Measurements from ENCODE around the gene EIF3A. TPM values are rescaled to one million over a fixed set of nuclear protein-coding genes. Genes with fewer than 3 reads are reported as not detected.

Gene EIF3A
- total and polyA plus RNA-seq, 7 experiments from 2014 or later, result 40.5 to 137 (median 90.9) TPM

GRCh38 chr10:119061352-119061751 is 19.3 kb downstream of the EIF3A start:
- Mint-ChIP-seq H3K9me3 (no peaks in the 10 kb centered on the region), H3K36me3 (peaks cover 21 to 65% (median 48%) of the 10 kb centered on the region in 5 donors), H3K4me1 (peaks cover 6 to 24% (median 10%) of the 10 kb centered on the region in 7 donors), H3K27ac (peak overlapping the region in 4 of 9 donors; percentile 18 to 52 (median 32)), H3K27me3 (no peaks in the 10 kb centered on the region), H3K4me3 (no peak overlapping the region)
- Histone ChIP-seq H3K4me1 (ENCODE audit: control insufficient read depth in 2 of 2, insufficient read depth in 2 of 2, low read length in 2 of 2) (no peaks in the 10 kb centered on the region), H3K36me3 (ENCODE audit: control insufficient read depth in 2 of 3, insufficient read depth in 3 of 3, low read length in 3 of 3) (peaks cover 43 to 92% (median 58%) of the 10 kb centered on the region in 3 experiments), H3K4me3 (ENCODE audit: low read length) (no peak overlapping the region), H3K27ac (ENCODE audit: low read depth, low read length) (no peak overlapping the region), H3K27me3 (ENCODE audit: control insufficient read depth in 2 of 2, insufficient read depth in 2 of 2, low read length in 2 of 2) (no peaks in the 10 kb centered on the region), H3K9me3 (ENCODE audit: control insufficient read depth in 2 of 3, low read length in 3 of 3) (no peaks in the 10 kb centered on the region)
- ATAC-seq (no peak), DNase-seq (no peak)
- ChIA-PET POLR2A (no interaction called here), CTCF (no interaction called here)
- intact Hi-C loops (cut with micrococcal nuclease), result loop anchor here in 1 of 2 donors (5.0 kb wide), 1 partner anchor 771 kb away; no protein-coding TSS in a partner anchor

GRCh38 chr10:119060107-119060506 is 20.5 kb downstream of the EIF3A start:
- ATAC-seq (no peak), DNase-seq (no peak)
- Mint-ChIP-seq H3K4me3 (no peak overlapping the region), H3K4me1 (peaks cover 5 to 24% (median 10%) of the 10 kb centered on the region in 7 donors), H3K9me3 (no peaks in the 10 kb centered on the region), H3K27ac (peak overlapping the region in 1 of 9 donors; percentile 22), H3K27me3 (no peaks in the 10 kb centered on the region), H3K36me3 (peaks cover 16 to 62% (median 45%) of the 10 kb centered on the region in 5 donors)
- ChIA-PET POLR2A (no interaction called here), CTCF (no interaction called here)
- Histone ChIP-seq H3K27ac (ENCODE audit: low read depth, low read length) (no peak overlapping the region), H3K27me3 (ENCODE audit: control insufficient read depth in 2 of 2, insufficient read depth in 2 of 2, low read length in 2 of 2) (no peaks in the 10 kb centered on the region), H3K4me3 (ENCODE audit: low read length) (no peak overlapping the region), H3K36me3 (ENCODE audit: control insufficient read depth in 2 of 3, insufficient read depth in 3 of 3, low read length in 3 of 3) (peaks cover 38 to 89% (median 62%) of the 10 kb centered on the region in 3 experiments), H3K4me1 (ENCODE audit: control insufficient read depth in 2 of 2, insufficient read depth in 2 of 2, low read length in 2 of 2) (no peaks in the 10 kb centered on the region), H3K9me3 (ENCODE audit: control insufficient read depth in 2 of 3, low read length in 3 of 3) (no peaks in the 10 kb centered on the region)
- intact Hi-C loops (cut with micrococcal nuclease), result loop anchor here in 1 of 2 donors (5.0 kb wide), 1 partner anchor 772 kb away; no protein-coding TSS in a partner anchor

GRCh38 chr10:119059557-119059956 is 21.1 kb downstream of the EIF3A start:
- DNase-seq, result no peak
- ChIA-PET POLR2A (no interaction called here), CTCF (no interaction called here)
- no peaks in the 10 kb centered on the region for H3K9me3 ChIP-seq (ENCODE audit: control insufficient read depth in 2 of 3, low read length in 3 of 3)
- no peak for ATAC-seq
- intact Hi-C loops (cut with micrococcal nuclease), result loop anchor here in 1 of 2 donors (2.0 kb wide), 1 partner anchor 13 kb away; no protein-coding TSS in a partner anchor
- no peaks in the 10 kb centered on the region for H3K4me1 ChIP-seq (ENCODE audit: control insufficient read depth in 2 of 2, insufficient read depth in 2 of 2, low read length in 2 of 2)
- no peaks in the 10 kb centered on the region for H3K27me3 Mint-ChIP-seq
- no peak overlapping the region for H3K27ac ChIP-seq (ENCODE audit: low read depth, low read length)
- H3K36me3 Mint-ChIP-seq, result peaks cover 15 to 62% (median 41%) of the 10 kb centered on the region in 5 donors
- no peak overlapping the region for H3K4me3 Mint-ChIP-seq
- H3K4me3 ChIP-seq (ENCODE audit: low read length), result no peak overlapping the region
- no peaks in the 10 kb centered on the region for H3K27me3 ChIP-seq (ENCODE audit: control insufficient read depth in 2 of 2, insufficient read depth in 2 of 2, low read length in 2 of 2)
- H3K9me3 Mint-ChIP-seq, result no peaks in the 10 kb centered on the region
- H3K36me3 ChIP-seq (ENCODE audit: control insufficient read depth in 2 of 3, insufficient read depth in 3 of 3, low read length in 3 of 3), result peaks cover 33 to 89% (median 62%) of the 10 kb centered on the region in 3 experiments
- no peak overlapping the region for H3K27ac Mint-ChIP-seq
- H3K4me1 Mint-ChIP-seq, result peaks cover 3 to 20% (median 8%) of the 10 kb centered on the region in 7 donors

- DNase-seq, result no peak
- POLR2A ChIA-PET, result no interaction called here
- no peak for ATAC-seq
- H3K27me3 ChIP-seq (ENCODE audit: control insufficient read depth in 2 of 2, insufficient read depth in 2 of 2, low read length in 2 of 2), result no peaks in the 10 kb centered on the region
- Mint-ChIP-seq H3K9me3 (no peaks in the 10 kb centered on the region), H3K4me1 (peaks cover 0 to 16% (median 8%) of the 10 kb centered on the region in 7 donors), H3K4me3 (no peak overlapping the region), H3K36me3 (peaks cover 15 to 62% (median 35%) of the 10 kb centered on the region in 5 donors), H3K27me3 (no peaks in the 10 kb centered on the region), H3K27ac (peak overlapping the region in 2 of 9 donors; percentile 19 to 45)
- H3K36me3 ChIP-seq (ENCODE audit: control insufficient read depth in 2 of 3, insufficient read depth in 3 of 3, low read length in 3 of 3), result peaks cover 27 to 87% (median 57%) of the 10 kb centered on the region in 3 experiments
- no peak overlapping the region for H3K27ac ChIP-seq (ENCODE audit: low read depth, low read length)
- intact Hi-C loops (cut with micrococcal nuclease), result loop anchor here in 1 of 2 donors (2.0 kb wide), 1 partner anchor 15 kb away; no protein-coding TSS in a partner anchor
- CTCF ChIA-PET, result no interaction called here
- H3K9me3 ChIP-seq (ENCODE audit: control insufficient read depth in 2 of 3, low read length in 3 of 3), result no peaks in the 10 kb centered on the region
- no peak overlapping the region for H3K4me3 ChIP-seq (ENCODE audit: low read length)
- no peaks in the 10 kb centered on the region for H3K4me1 ChIP-seq (ENCODE audit: control insufficient read depth in 2 of 2, insufficient read depth in 2 of 2, low read length in 2 of 2)
These were observed 22.6 kb downstream of the EIF3A start for GRCh38 chr10:119058010-119058409.

- H3K36me3 Mint-ChIP-seq, result peaks cover 23 to 75% (median 41%) of the 10 kb centered on the region in 5 donors
- no peaks in the 10 kb centered on the region for H3K9me3 Mint-ChIP-seq
- no peak for ATAC-seq
- no peaks in the 10 kb centered on the region for H3K27me3 ChIP-seq (ENCODE audit: control insufficient read depth in 2 of 2, insufficient read depth in 2 of 2, low read length in 2 of 2)
- DNase-seq, result no peak
- H3K4me3 ChIP-seq (ENCODE audit: low read length), result no peak overlapping the region
- no peaks in the 10 kb centered on the region for H3K4me1 ChIP-seq (ENCODE audit: control insufficient read depth in 2 of 2, insufficient read depth in 2 of 2, low read length in 2 of 2)
- ChIA-PET POLR2A (no interaction called here), CTCF (no interaction called here)
- no peak overlapping the region for H3K27ac Mint-ChIP-seq
- H3K27ac ChIP-seq (ENCODE audit: low read depth, low read length), result no peak overlapping the region
- intact Hi-C loops (cut with micrococcal nuclease), result no loop called here
- no peaks in the 10 kb centered on the region for H3K9me3 ChIP-seq (ENCODE audit: control insufficient read depth in 2 of 3, low read length in 3 of 3)
- no peak overlapping the region for H3K4me3 Mint-ChIP-seq
- H3K27me3 Mint-ChIP-seq, result no peaks in the 10 kb centered on the region
- H3K36me3 ChIP-seq (ENCODE audit: control insufficient read depth in 2 of 3, insufficient read depth in 3 of 3, low read length in 3 of 3), result peaks cover 38 to 92% (median 78%) of the 10 kb centered on the region in 3 experiments
- H3K4me1 Mint-ChIP-seq, result peaks cover 0 to 14% (median 6%) of the 10 kb centered on the region in 7 donors
These were observed 25.1 kb downstream of the EIF3A start for GRCh38 chr10:119055472-119055871.

GRCh38 chr10:119051775-119052174 is 28.8 kb downstream of the EIF3A start:
- no peaks in the 10 kb centered on the region for H3K9me3 Mint-ChIP-seq
- CTCF ChIA-PET, result no interaction called here
- intact Hi-C loops (cut with micrococcal nuclease), result no loop called here
- DNase-seq, result no peak
- Histone ChIP-seq H3K36me3 (ENCODE audit: control insufficient read depth in 2 of 3, insufficient read depth in 3 of 3, low read length in 3 of 3) (peaks cover 22 to 93% (median 59%) of the 10 kb centered on the region in 3 experiments), H3K27ac (ENCODE audit: low read depth, low read length) (no peak overlapping the region), H3K27me3 (ENCODE audit: control insufficient read depth in 2 of 2, insufficient read depth in 2 of 2, low read length in 2 of 2) (no peaks in the 10 kb centered on the region), H3K9me3 (ENCODE audit: control insufficient read depth in 2 of 3, low read length in 3 of 3) (no peaks in the 10 kb centered on the region), H3K4me3 (ENCODE audit: low read length) (no peak overlapping the region), H3K4me1 (ENCODE audit: control insufficient read depth in 2 of 2, insufficient read depth in 2 of 2, low read length in 2 of 2) (no peaks in the 10 kb centered on the region)
- no peak for ATAC-seq
- H3K4me3 Mint-ChIP-seq, result no peak overlapping the region
- no peak overlapping the region for H3K27ac Mint-ChIP-seq
- H3K4me1 Mint-ChIP-seq, result peaks cover 4 to 23% (median 15%) of the 10 kb centered on the region in 7 donors
- peaks cover 23 to 72% (median 46%) of the 10 kb centered on the region in 5 donors for H3K36me3 Mint-ChIP-seq
- POLR2A ChIA-PET, result no interaction called here
- no peaks in the 10 kb centered on the region for H3K27me3 Mint-ChIP-seq

- Mint-ChIP-seq H3K4me1 (peaks cover 8 to 28% (median 20%) of the 10 kb centered on the region in 7 donors), H3K4me3 (no peak overlapping the region), H3K9me3 (no peaks in the 10 kb centered on the region), H3K27ac (peak overlapping the region in 2 of 9 donors; percentile 7 to 75), H3K27me3 (no peaks in the 10 kb centered on the region), H3K36me3 (peaks cover 25 to 77% (median 55%) of the 10 kb centered on the region in 5 donors)
- DNase-seq, result no peak
- ChIA-PET CTCF (no interaction called here), POLR2A (no interaction called here)
- peaks cover 20 to 97% (median 56%) of the 10 kb centered on the region in 3 experiments for H3K36me3 ChIP-seq (ENCODE audit: control insufficient read depth in 2 of 3, insufficient read depth in 3 of 3, low read length in 3 of 3)
- intact Hi-C loops (cut with micrococcal nuclease), result no loop called here
- no peak for ATAC-seq
- no peak overlapping the region for H3K27ac ChIP-seq (ENCODE audit: low read depth, low read length)
- H3K27me3 ChIP-seq (ENCODE audit: control insufficient read depth in 2 of 2, insufficient read depth in 2 of 2, low read length in 2 of 2), result no peaks in the 10 kb centered on the region
- no peak overlapping the region for H3K4me3 ChIP-seq (ENCODE audit: low read length)
- H3K9me3 ChIP-seq (ENCODE audit: control insufficient read depth in 2 of 3, low read length in 3 of 3), result no peaks in the 10 kb centered on the region
- H3K4me1 ChIP-seq (ENCODE audit: control insufficient read depth in 2 of 2, insufficient read depth in 2 of 2, low read length in 2 of 2), result no peaks in the 10 kb centered on the region
These were observed 30.8 kb downstream of the EIF3A start for GRCh38 chr10:119049777-119050176.
